HG03460 (cell line): ENCODE results near the gene PDE8B.

ENCODE experiments used
- ATAC-seq: cut with Tn5 transposase; IDR thresholded peaks from one replicate; pipeline ENCODE4 v1.9.1; 2021; ENCODE audit not compliant: unreplicated experiment

Gene PDE8B

DNA sequence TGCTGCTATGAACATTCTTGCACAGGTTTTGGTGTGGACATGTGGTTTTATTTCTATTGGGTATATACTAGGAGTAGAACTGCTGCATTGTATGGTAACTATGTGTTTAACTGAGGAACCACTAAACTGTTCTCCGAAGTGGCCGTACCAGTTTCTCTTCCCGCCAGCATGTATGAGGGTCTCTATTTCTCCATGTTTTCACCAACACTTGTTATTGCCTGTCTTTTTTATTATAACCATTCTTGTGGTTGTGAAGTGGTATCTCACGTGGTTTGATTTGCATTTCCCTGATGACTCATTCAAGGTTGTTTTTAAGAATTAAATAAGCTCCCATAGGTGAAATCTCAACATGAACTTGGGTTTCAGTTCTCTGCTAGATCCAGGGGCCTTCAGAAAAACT is 19.4 kb downstream of the PDE8B start:
- no peak for ATAC-seq

DNA sequence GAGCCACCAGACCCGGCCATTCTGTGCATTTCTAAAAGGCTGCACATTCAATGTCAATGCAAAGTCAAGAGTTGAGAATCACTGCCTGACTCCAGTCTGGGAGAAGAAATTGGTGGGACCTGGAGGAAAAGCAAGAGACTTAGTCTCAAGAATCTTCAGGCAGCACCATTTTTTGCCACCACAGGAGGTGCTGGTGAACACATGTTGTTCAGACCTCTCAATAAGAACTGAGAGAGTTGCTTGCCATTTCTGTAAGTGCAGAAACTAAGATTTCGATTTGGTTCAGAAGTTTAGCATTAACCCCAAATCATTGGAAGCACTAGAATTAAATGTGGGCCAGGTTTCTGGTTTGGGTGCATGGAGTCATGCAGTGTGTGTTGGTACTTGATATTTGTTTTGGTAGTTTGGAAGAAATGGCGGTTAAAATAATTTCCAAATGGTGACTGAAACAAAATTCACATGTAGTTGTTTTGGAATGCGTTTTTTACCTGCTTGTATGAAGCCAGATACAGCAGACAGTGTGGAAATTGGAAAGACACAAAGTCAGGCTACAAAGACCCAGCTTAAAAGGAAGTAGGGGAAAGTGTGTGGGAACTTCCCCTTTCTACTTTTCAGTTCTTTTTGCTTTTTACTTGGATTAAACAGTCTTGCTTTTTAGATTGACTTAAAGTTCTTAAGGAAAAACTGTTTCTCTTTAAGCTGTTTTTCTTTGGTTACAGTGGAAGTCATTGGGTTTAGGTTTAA is 20.4 kb downstream of the PDE8B start:
- no peak for ATAC-seq

DNA sequence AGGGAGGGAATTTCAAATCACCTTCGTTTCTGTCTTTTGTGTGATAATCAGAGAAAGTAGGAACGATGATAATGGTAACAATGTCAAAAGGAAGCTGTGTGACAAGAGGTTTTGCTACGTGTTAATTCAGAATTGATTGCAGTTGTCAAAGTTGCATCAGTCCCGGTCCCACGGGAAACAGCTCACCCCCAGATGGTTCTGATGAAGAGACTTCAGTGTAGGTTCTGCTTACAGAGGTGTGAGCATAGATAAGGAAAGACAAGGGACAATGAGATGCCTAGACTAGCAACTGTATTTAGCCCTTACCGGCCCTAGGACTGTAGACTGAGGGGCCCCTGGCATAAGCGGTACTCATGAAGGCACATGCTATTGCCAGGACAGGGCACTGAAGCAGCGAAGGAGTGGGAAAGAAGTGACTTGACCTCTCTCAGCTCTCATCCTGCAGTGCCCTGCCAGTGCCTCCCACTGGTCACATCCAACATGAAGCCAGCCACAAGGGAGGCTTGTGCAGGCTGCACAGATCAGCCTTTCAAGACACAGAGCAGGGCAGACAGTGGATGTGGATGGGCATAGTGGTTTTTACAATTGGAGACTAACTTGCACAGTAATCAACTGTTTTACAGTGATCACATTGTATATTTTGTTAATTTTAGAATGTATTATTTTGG is 21.1 kb downstream of the PDE8B start:
- no peak for ATAC-seq

DNA sequence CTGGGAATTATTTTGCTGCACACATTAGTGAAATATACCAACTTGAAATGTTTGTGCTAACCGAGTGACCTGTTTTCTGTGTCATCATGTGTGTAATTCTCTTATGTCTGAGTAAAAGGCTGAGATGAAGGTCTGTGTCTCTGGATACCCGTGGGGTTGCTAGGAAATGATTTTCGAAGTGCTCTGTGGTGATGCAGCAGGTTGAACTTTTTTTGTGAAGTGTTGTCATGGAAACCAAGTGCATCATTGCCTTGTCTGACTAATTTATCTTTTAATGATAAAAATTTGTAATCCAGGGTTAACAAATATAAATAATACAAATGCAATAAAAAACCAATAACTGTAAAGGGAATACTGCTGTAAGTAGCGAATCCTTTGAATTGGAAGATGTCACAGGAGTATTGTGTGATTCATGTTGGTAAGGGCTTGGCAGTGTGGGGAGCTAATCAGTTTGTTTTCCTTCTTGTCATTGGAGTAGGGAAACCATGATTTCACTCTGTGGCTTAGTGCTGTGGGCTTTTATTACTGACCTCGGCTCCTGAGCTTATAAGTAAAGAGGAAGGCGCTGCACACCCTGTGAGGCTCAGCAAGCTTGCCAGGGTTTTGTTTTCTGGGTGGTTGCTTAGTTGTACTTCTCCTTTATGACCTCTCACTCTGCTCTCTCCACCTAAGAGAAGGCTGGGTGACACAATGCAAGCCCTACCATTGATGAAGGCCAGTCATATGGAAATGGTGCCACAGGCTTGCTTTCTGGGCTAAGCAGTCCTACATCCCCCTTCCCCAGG is 22.3 kb downstream of the PDE8B start:
- no peak for ATAC-seq

DNA sequence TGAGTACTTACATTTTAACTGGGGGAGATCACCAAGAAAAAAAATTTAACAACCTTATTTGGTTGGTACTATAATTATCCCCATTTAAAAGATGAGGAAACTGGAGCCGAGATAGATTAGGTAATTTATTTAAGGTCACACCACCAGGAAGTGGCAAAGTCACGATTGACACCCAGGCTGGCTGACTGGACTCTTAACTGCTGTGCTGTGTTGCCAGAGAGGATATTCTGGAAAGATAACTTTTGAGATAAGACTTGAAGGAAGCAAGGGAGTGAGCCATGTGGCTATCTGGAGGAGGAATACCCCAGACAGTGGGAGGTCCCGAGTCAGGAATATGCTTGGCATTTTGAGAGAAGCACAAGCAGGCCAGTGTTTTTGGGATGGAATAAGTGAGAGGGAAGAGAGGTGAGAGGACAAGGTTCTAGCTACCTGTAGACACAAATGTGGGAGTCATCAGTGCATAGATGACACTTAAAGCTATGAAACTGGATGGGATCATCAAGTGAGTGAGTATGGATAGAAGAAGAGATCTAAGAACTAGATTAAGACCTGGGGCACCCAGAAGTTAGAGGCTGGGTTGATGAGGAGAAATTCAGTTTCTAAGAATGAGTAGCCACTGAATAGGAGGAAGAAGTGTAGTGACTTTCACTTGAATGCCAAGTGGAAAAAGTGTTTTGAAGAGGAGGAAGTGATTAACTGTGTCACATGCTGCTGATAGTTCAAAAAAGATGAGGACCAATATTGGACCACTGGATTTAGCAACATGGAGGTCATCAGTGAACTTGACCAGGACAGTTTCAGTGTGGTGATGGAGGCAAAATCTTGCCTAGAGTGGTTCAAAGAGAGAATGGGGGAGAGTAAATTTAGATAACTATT is 25.6 kb downstream of the PDE8B start:
- no peak for ATAC-seq

DNA sequence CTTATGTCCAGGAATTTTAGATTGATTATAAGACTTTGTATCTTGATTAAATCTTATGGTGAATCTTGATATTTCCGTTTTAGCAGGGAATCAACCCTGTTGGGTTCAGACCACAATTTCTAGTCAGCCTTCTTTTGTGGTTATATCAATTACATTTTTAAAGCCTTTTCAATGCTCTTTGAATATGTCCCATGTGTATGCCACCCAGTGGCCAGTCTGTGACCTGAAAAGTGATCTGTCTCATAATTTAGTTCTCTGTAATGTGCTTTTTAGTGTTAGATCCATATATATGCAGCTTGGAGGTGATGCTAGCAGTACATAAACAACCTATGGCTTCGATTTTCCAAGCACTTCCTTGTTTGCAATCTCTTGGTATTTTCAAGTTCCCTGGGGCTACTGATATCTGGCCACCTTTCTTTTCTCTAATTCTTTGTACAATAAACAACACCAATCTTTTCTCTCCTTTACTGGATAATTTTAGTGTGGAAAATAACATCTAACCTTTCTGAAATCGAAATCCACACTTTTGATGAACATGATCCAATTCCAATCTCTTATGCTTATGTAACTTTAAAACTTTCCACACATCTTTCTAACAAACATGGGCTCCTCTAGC is 28.8 kb downstream of the PDE8B start:
- ATAC-seq, result no peak

DNA sequence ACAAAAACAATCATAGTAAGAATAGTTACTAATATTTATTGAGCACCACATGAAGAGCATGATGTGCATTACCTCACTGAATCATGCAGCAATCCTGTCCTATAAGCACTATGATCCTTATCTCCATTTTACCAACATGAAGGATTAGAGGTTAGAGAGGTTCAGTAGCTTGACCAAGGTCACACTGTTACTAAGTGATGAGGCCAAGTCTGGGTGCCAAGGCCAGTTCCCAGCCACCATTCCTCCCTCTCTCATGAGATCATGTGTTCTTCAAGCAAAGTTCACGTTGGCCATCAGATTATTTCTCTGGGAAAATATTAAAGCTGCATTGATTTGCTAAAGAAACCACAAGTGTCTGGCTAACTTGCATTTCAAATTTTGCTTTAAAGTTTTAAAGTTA is 31.0 kb downstream of the PDE8B start:
- ATAC-seq, result no peak

DNA sequence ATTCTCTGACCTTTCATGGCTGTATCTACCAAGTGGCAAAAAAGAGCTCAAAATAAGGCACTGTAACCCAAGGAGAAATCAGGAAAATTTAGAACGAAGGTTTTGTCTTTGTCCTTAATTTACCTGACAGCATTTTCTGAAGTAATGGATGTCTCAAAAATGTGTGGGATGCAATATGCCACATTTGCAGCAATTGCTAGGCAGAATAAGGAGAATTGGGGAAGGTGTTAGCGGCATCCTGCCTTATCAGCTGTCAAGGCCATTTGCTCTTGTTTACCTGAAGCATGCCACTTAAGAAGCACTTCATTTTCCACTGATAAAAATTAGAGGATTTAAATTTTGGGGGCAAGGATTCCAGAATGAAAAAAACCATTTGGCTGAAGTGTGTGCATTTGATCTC is 39.0 kb downstream of the PDE8B start:
- ATAC-seq, result no peak

DNA sequence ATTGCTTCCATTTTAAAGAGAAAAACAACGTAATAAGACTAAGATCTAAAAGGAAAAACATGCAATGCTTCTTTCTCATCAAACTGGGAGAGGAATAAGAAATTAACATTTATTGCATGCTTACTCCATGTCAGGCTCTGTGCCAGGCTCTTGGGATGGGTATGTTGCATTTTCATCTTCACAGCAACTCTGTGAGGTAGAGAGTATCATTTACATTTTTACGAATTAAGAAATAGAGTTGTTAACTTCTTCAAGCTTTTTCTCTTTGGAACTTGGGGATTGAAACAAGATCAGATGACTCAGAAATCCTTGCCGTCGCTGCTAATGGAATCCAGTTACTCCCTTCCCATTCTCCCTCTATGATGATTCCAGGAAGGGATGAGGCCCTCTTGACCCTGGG is 39.5 kb downstream of the PDE8B start:
- ATAC-seq, result no peak

DNA sequence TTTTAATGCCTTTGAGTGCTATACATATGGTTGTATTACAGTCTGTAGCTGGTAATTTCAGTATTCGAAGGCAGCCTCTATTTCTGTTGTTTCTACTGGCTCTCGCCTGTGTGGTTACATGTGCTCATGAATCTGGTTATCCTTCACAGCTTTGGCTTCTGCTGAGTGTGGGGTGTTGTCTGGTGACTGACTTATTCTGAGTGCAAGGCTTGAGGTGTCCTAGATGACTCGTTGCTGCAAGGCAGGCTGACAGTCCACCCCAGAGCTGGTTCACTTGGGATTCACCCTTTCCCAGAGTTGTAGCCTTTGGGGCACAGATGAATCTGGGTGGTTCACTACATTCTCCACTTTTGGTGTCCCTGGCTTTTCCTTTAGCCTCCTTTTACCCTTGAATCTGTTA is 41.4 kb downstream of the PDE8B start:
- ATAC-seq, result no peak

DNA sequence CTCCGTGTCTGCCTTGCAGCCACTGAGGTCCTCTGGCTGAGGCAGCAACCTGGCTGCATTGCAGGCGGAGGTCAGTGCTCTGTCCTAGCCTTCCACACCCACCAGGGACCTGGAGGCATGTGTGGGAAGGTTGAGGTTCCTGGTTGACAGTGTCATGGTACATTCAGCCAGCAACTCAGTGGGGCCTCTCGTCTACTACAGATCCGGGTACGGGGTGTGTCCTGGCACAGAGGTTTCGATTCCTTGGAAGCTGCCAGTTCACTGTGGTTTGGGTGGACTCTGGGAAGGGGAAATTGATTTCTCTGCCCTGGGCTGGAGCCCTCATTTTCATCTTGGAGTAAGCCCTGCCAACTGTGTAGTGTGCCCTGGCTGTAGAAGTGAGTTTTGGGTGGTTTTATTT is 45.1 kb downstream of the PDE8B start:
- ATAC-seq, result no peak

DNA sequence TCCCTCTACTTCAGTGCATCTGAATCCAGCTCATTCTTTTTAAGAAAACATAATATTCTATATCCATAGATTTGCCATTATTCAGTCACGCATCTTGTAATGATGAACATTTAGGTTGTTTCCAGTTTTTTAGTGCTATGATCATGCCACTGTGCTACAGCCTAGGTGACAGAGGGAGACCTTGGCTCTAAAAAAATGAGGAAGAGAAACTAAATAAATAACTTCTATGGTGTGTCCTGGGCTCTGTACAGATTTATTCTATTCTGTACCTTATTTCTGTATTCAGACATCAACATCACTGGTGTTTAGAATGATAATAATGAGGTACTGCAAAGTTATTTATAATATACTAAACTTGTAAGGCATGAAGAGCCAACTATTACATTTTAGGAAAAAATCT is 45.9 kb downstream of the PDE8B start:
- ATAC-seq, result no peak

DNA sequence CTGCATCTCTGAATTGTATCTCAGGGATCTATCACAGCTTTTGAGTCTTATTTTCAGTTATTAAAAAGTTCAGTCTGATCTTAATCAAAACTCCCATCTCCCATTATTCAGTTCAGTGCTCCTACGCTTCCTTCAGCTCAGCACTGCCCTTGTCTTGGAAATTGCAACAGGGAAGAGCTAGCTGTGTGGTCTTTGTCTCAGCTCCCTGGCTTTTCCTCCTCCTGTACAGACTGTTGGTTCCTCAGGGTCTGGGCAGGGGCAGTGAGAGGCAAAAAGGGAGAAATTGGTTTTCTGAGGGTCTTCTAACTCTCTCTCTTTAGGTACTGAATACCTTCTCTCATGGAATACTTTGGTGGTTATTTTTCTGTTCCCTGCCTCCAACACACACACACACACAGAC is 48.2 kb downstream of the PDE8B start:
- no peak for ATAC-seq

DNA sequence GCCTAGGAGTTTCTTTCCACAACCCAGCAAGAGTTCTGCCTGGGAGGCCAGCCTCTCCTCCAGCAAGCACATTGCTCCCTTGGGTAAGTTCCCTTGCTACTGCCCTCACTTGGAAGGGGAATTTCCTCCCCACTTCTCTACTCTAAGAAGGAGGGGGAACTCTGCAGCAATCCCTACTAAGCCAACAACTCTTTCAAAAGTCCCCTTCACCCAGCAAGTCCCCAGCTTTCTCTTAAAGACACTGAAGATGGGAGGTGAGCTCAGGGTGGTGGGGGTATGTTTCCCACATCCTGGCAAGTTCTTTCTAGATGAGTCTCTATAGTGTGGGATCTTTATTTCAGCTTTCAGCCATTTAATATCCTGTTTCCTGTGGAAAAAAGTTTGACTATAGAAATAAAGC is 49.0 kb downstream of the PDE8B start:
- ATAC-seq, result no peak

DNA sequence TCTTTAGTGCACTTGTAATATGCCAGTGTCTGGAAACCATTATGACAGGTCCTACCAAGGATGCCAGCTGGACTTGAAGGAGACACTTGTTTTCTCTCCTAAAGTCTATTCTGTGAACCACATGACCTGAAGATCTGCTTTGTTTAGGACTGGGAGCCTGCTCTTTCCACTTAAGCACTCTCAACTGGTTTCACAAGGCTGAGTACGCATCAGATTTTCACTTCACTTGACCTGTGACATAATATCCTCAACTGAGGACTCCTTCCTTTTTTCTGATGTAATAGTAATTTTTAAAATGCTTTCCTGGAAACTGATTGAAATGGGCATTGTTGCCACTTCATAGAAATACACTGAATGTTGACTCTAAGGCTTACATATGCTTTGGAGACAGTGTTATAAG is 52.2 kb downstream of the PDE8B start:
- ATAC-seq, result no peak

DNA sequence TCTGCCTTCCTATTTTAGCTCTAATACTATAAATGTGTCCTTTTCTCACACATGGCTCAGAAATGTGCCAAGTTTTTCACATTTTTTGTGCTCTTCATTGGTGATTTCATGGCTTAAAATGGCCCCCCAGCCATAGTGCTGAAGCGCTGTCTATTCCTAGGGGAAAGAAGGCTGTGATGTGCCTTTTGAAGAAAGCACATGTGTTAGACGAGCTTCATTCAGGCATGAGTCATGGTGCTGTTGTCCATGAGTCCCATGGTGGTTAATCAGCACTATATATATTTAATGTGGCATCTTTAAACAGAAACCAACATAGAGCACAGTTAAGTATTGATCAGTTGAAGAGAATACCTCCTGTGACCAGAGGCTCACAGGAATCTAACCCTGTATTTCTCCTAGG is 55.8 kb downstream of the PDE8B start:
- no peak for ATAC-seq

DNA sequence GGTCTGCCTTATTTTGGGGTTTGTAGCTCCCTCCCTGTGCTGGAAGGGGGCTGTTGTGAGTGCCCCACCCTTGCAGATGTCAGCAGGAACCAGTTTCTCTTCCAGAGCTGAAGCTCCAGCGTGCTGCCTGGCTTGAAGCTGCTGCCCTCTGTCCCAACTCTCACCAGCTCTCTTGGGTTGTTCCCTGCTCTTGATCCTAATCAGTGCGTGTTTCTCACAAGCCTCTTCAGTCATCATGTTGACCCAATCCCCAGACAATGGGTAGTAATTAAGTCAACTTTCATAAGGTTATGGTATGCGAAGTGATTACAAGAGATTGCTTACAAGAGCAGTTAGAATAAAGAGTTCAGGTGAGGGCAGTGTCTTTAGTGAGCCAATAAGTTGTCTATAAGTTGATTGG is 57.0 kb downstream of the PDE8B start:
- ATAC-seq, result no peak

DNA sequence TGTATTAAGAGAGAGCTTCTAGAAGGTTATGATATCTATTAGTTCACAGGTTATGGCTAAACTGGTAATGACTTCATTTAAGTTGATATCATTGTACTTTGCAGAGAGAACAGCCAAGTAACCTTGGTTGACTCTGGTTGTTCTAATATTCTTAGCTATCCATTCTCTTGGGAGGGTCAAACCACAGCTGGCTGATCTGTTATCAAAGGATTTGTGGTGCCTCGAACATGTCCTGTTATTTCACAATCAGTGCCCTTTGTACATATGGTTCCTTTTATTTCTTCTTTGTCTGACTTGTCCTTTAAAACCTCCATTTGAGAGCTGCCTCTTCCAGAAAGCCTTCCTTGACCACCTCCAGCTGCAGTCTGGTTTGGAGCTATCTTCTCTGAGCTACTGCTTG is 61.7 kb downstream of the PDE8B start:
- no peak for ATAC-seq

DNA sequence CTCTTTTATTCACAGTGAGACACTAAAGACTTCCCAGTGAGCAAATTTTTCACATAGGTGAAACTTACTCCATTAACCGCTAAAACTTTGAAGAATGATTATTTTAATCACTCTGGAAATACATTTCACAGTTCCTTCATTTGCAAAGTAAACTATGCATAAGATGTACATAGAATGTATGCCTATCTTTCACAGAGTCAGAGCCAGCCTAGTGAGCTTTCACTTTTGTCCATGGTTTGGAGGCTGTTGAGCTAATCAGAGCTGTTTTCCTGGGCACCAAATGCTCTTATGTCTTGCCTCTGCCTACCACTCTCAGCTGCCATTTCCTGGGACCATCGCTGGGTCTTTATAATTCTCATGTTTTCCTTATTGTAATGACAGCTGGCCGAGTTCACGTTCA is 67.3 kb downstream of the PDE8B start:
- no peak for ATAC-seq

DNA sequence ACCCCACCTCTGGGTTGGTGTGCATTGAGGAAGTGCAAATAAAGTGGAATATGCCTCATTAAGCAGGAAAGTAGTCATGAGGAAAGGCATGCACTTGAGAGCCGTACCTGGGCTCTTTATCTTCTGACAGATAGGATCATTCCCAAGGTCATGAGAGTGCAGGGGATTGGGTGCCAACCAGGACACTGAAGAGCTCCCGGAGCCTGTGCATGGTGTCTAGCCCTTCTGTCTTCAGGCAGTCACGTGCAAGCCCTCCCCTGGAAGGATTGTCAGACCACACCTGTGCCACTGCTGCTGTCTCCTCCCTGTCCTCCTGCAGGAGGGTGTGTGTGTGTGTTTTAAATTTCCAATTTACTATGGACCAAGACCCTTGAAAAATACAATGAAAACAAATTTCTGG is 69.6 kb downstream of the PDE8B start:
- ATAC-seq, result no peak

DNA sequence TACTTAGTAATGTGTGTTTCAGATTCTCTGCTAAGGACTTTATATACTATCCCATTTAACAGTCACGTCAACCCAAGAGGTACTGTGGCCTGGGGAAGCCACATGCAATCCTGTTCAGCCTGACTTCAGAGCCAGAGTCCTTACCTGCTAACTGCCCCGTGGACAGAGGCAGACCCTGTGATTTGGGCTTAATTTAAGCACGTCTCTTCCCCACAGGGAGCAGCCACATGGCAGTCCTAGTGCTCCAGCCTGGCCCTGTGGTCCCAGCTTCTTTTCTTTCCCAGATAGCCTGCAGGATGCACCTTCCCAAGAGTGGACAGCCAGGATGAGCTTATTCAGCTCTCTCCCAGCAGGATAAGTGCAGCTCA is 71.5 kb downstream of the PDE8B start:
- no peak for ATAC-seq
